Activated naive CD8-positive, alpha-beta T cell treated with anti-CD3 and anti-CD28 coated beads, Interleukin-2, amount 50 U/mL, for 24 hours (primary cell): ENCODE results near the gene DSTN.
"Not testable (repeated sequence)": the region's sequence is repeated elsewhere in the genome, so short reads cannot be mapped to it uniquely, and the experiment has no call there.

ENCODE experiments used
- ATAC-seq: fragments of 150-1000 bp; cut with Tn5 transposase; one replicate; pipeline ENCODE4 v1.10.0; 2021
- DNase-seq: peaks from one replicate; pipeline ENCODE4 v3.0.0; 2021
- H3K27ac Mint-ChIP-seq: one replicate; pipeline ENCODE4 v1.8.0; 2021; ENCODE audit warnings: mild to moderate bottlenecking, mixed read lengths
- H3K27me3 Mint-ChIP-seq: one replicate; pipeline ENCODE4 v1.8.0; 2021; ENCODE audit warnings: mixed read lengths
- H3K36me3 Mint-ChIP-seq: one replicate; pipeline ENCODE4 v1.8.0; 2021; ENCODE audit warnings: low read depth, mixed read lengths
- H3K4me1 Mint-ChIP-seq: one replicate; pipeline ENCODE4 v1.8.0; 2021; ENCODE audit warnings: mixed read lengths
- H3K4me3 Mint-ChIP-seq: one replicate; pipeline ENCODE4 v1.8.0; 2021; ENCODE audit warnings: mild to moderate bottlenecking, moderate library complexity, mixed read lengths
- H3K9me3 Mint-ChIP-seq: one replicate; pipeline ENCODE4 v1.8.0; 2021; ENCODE audit warnings: mixed read lengths

The DSTN gene

GRCh38 chr20:17654649-17655285 is 84.9 kb downstream of the DSTN start:
- ATAC-seq (no peak), DNase-seq (peak; percentile 20)
- Mint-ChIP-seq H3K27me3 (no peaks in the 10 kb centered on the region), H3K4me1 (peaks cover 18% of the 10 kb centered on the region), H3K9me3 (no peaks in the 10 kb centered on the region), H3K4me3 (no peak overlapping the region), H3K27ac (no peak overlapping the region), H3K36me3 (peaks cover 19% of the 10 kb centered on the region)

- no peak overlapping the region for H3K27ac Mint-ChIP-seq
- no peak overlapping the region for H3K4me3 Mint-ChIP-seq
- H3K27me3 Mint-ChIP-seq, result no peaks in the 10 kb centered on the region
- peaks cover 15% of the 10 kb centered on the region for H3K4me1 Mint-ChIP-seq
- no peaks in the 10 kb centered on the region for H3K9me3 Mint-ChIP-seq
- H3K36me3 Mint-ChIP-seq, result peaks cover 22% of the 10 kb centered on the region
- DNase-seq, result no peak
- ATAC-seq, result no peak
Observed at GRCh38 chr20:17655286-17655651, 85.4 kb downstream of the DSTN start.

DNA sequence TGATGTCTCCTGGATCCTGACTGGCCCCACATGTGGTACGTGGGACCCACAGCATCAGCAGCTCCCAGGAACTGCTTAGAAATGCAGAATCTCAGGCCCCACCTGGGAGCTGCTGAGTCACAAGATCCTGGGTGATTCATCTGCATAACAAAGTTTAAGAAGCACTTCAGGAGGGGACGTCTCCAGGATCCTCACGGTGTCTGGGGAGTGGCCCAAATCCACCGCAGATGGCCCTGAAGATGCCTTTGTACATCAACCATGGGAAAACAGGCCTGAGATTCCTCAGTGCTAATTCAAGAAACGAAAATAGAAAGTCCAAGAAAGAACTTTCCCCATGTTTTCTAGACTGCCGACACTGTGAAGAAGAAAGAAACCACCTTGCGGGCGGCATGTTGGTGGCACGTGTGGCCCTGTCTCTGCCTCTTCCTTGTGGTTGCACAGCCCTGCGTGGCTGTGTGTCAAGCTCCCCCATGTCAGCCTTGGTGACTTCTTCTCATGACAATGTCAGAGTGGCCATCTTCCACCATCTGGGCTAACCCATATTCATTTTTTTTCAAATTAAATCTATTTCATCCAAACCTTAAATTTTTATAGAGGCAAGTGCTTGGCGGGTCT is 86.1 kb downstream of the DSTN start:
- ATAC-seq (peak; percentile 39), DNase-seq (no peak)
- Mint-ChIP-seq H3K4me3 (no peak overlapping the region), H3K36me3 (peaks cover 23% of the 10 kb centered on the region), H3K4me1 (peaks cover 16% of the 10 kb centered on the region), H3K27me3 (no peaks in the 10 kb centered on the region), H3K27ac (no peak overlapping the region), H3K9me3 (no peaks in the 10 kb centered on the region)

GRCh38 chr20:17657079-17657825 is 87.4 kb downstream of the DSTN start:
- DNase-seq, result no peak
- Mint-ChIP-seq H3K4me1 (peaks cover 23% of the 10 kb centered on the region), H3K9me3 (no peaks in the 10 kb centered on the region), H3K27ac (no peak overlapping the region), H3K27me3 (no peaks in the 10 kb centered on the region), H3K36me3 (peaks cover 23% of the 10 kb centered on the region), H3K4me3 (no peak overlapping the region)
- no peak for ATAC-seq

DNA sequence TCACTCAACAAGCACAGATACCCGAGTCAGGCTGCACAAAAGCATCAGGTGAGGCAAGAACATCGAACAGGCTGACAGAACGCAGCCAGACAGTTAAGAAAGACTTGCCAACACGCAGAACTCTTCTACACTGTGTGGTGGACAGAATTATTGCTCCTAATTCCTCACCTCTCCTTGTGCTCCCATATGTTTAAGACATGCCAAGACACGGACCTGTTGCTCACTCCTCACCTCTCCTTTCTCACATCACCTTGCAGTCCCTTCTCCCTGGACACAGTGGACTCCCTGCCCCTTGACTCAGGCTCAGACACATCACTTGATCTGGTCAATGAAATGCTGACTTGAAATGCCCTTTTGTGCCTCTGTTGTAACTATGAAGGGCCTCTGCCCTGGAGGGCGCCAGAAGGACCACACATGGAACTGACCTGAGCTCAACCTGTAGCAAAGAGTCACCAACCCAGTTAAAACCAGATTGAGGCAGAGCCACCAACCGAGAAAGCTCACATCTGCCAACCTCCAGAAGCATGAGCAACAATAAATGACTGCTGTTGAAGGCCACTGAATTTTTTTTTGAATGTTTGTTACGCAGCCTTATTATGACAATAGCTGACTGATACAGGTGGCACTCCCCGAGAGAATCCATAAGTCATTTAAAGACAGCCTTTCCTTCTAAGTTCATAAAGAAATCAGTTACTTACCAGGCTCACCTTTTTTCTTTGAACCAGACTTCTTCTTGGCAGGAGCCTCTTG is 88.2 kb downstream of the DSTN start:
- DNase-seq (no peak), ATAC-seq (no peak)
- Mint-ChIP-seq H3K4me3 (no peak overlapping the region), H3K27me3 (no peaks in the 10 kb centered on the region), H3K36me3 (peaks cover 23% of the 10 kb centered on the region), H3K27ac (no peak overlapping the region), H3K9me3 (no peaks in the 10 kb centered on the region), H3K4me1 (peaks cover 31% of the 10 kb centered on the region)

DNA sequence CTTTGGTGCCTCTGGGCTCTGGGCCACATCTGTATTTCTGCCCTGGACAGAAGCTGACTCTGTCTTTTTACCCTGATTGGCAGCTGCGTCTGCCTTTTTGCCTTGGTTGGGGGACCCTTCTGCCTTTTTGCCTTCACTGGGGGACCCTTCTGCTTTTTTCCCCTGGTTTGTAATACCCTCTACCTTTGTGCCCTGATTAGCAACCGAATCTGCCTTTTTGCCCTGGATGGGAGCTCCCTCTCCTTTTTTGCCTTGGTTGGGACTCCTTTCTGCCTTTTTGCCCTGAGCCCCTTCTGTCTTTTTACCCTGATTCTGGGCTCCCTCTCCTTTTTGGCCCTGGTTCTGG is 88.7 kb downstream of the DSTN start:
- Mint-ChIP-seq H3K27me3 (no peaks in the 10 kb centered on the region), H3K4me3 (no peak overlapping the region), H3K27ac (no peak overlapping the region), H3K36me3 (peaks cover 23% of the 10 kb centered on the region), H3K9me3 (no peaks in the 10 kb centered on the region), H3K4me1 (peaks cover 36% of the 10 kb centered on the region)
- ATAC-seq (no peak), DNase-seq (no peak)

DNA sequence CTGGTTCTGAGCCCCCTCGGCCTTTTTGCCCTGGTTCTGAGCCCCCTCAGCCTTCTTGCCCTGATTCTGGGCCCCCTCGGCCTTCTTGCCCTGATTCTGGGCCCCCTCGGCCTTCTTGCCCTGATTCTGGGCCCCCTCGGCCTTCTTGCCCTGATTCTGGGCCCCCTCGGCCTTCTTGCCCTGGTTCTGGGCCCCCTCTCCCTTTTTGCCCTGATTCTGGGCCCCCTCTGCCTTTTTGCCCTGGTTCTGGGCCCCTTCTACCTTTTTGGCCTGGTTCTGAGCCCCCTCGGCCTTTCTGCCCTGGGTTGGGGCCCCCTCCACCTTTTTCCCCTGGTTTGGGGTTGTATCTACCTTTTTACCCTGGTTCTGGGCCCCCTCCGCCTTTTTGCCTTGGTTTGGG is 89.5 kb downstream of the DSTN start:
- H3K4me1 Mint-ChIP-seq, result peaks cover 44% of the 10 kb centered on the region
- H3K9me3 Mint-ChIP-seq, ATAC-seq, H3K27me3 Mint-ChIP-seq, DNase-seq, H3K27ac Mint-ChIP-seq, H3K4me3 Mint-ChIP-seq: not testable (repeated sequence)
- peaks cover 23% of the 10 kb centered on the region for H3K36me3 Mint-ChIP-seq
